Osteoblast (primary cell): ENCODE measurements around the gene GPR83. TPM values are rescaled to one million over a fixed set of nuclear protein-coding genes. Genes with fewer than 3 reads are reported as not detected.

ENCODE experiments used
- DNase-seq: peaks from one replicate; pipeline ENCODE4 v3.0.0; 2011; ENCODE audit warnings: low spot score, mixed read lengths; ENCODE audit not compliant: insufficient read length; ENCODE audit errors: missing footprints
- H2AFZ ChIP-seq: 2 replicates; pipeline ENCODE4 v1.6.0; 2011; ENCODE audit warnings: mild to moderate bottlenecking, low read length
- H3K27ac ChIP-seq: 2 replicates; pipeline ENCODE4 v1.5.1; 2011; ENCODE audit warnings: mild to moderate bottlenecking, low read depth, low read length, moderate library complexity
- H3K27me3 ChIP-seq: 2 replicates; pipeline ENCODE4 v1.6.0; 2012; ENCODE audit warnings: mild to moderate bottlenecking, control low read depth, inconsistent platforms, low read length, moderate library complexity; ENCODE audit not compliant: insufficient read depth
- H3K36me3 ChIP-seq: 2 replicates; pipeline ENCODE4 v1.5.1; 2011; ENCODE audit warnings: mild to moderate bottlenecking, low read length, control low read depth, moderate library complexity; ENCODE audit not compliant: insufficient read depth
- H3K4me1 ChIP-seq: 2 replicates; pipeline ENCODE4 v1.5.1; 2011; ENCODE audit warnings: mild to moderate bottlenecking, low read length, control low read depth, moderate library complexity; ENCODE audit not compliant: insufficient read depth
- H3K4me2 ChIP-seq: 2 replicates; pipeline ENCODE4 v1.6.0; 2011; ENCODE audit warnings: mild to moderate bottlenecking, low read length; ENCODE audit not compliant: insufficient read depth
- H3K4me3 ChIP-seq: fragments of 200-600 bp; sonication (generic); 3 replicates; pipeline ENCODE4 v1.5.1; 2012; ENCODE audit warnings: mild to moderate bottlenecking, low read length, inconsistent platforms; ENCODE audit not compliant: insufficient read depth
- H3K79me2 ChIP-seq: 2 replicates; pipeline ENCODE4 v1.6.0; 2012; ENCODE audit warnings: mild to moderate bottlenecking, low read length, control low read depth, inconsistent platforms; ENCODE audit not compliant: insufficient read depth
- H3K9me3 ChIP-seq: 2 replicates; pipeline ENCODE4 v1.5.1; 2011; ENCODE audit warnings: low read depth, low read length, control low read depth
- H4K20me1 ChIP-seq: 2 replicates; pipeline ENCODE4 v1.6.0; 2012; ENCODE audit warnings: mild to moderate bottlenecking, low read length, control low read depth; ENCODE audit not compliant: insufficient read depth
- total RNA-seq: library from RNA; depleted of rRNA; stranded (reverse); fragments of >200 nt; gene quantifications from 2 replicates; pipeline ENCODE4 v1.2.3, GENCODE V29; 2012
- TF ChIP-seq, protein P1 (sequence below): IDR thresholded peaks from 2 replicates; pipeline ENCODE4 v1.5.1; 2011; ENCODE audit warnings: mild to moderate bottlenecking, low read depth, low read length, moderate library complexity; ENCODE audit errors: extremely low read depth

Gene GPR83
- total RNA-seq: not detected in 2 replicates

DNA sequence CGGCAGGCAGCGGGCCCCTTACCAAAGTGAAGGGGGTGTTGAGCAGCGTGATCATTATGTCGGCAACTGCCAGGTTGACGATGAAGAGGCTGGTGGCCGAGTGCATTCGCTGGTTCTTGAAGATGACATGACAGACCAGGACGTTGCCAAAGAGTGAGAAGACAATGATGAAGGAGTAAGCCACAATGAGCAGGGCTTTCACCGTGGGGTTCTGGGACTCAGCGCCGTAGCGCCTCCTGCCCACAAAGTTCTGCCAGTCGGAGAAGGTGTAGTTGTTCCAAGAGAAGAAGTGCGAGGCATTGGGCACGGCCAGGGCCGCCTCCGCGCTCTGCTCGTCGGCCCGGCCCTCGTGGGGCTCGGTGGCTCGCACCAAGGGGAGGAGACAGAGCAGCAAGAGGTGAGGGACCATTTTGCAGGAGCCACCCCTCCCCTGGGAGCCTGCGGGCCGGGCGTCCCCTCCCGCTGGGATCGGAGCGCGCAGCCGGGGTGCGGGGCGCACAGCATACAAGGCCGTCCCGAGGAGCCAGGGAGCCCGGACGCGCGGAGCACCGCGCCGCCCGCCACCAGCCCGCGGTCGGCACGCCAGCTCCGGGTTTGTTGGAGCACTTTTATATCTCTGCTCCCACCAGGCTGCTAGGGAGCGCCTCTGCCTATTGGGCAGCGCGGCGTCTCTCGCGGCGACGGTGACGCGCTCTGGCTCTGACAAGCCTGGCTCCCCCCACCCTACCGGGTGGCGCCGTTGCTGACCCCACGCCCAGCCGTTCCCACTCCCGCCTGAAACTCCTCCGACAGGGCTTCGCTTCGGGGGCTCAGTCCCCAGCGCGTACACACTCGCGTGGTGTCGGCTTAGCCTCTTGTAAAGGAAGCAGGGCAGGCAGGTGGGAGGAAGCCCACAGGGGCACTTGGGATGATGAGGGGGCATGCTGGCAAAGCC, at the start of gene GPR83:
TSS of gene GPR83 (minus strand) at position 581 of the 934 bp plus-strand sequence. CDS start at position 409, 172 bp downstream.
- DNase-seq: peak; percentile 83
- Histone ChIP-seq H3K27me3 (peaks cover 44% of the 10 kb centered on the region), H3K27ac (no peak within 1 kb of the TSS), H3K4me1 (peaks cover 3% of the 10 kb centered on the region), H3K79me2 (no peaks in the 10 kb centered on the region), H3K9me3 (no peaks in the 10 kb centered on the region), H4K20me1 (no peaks in the 10 kb centered on the region), H3K36me3 (no peaks in the 10 kb centered on the region), H2AFZ (peak within 1 kb of the TSS; percentile 29), H3K4me2 (peak within 1 kb of the TSS; percentile 67), H3K4me3 (peak within 1 kb of the TSS; percentile 55)
- TF ChIP-seq, protein P1, sequence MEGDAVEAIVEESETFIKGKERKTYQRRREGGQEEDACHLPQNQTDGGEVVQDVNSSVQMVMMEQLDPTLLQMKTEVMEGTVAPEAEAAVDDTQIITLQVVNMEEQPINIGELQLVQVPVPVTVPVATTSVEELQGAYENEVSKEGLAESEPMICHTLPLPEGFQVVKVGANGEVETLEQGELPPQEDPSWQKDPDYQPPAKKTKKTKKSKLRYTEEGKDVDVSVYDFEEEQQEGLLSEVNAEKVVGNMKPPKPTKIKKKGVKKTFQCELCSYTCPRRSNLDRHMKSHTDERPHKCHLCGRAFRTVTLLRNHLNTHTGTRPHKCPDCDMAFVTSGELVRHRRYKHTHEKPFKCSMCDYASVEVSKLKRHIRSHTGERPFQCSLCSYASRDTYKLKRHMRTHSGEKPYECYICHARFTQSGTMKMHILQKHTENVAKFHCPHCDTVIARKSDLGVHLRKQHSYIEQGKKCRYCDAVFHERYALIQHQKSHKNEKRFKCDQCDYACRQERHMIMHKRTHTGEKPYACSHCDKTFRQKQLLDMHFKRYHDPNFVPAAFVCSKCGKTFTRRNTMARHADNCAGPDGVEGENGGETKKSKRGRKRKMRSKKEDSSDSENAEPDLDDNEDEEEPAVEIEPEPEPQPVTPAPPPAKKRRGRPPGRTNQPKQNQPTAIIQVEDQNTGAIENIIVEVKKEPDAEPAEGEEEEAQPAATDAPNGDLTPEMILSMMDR: no peak

GRCh38 chr11:94450048-94450447, 48.8 kb upstream of the GPR83 start:
- Histone ChIP-seq H3K27ac (peak overlapping the region; percentile 58), H3K27me3 (no peaks in the 10 kb centered on the region), H2AFZ (no peak overlapping the region), H3K4me1 (peaks cover 13% of the 10 kb centered on the region), H3K79me2 (no peaks in the 10 kb centered on the region), H3K36me3 (no peaks in the 10 kb centered on the region), H3K9me3 (no peaks in the 10 kb centered on the region), H3K4me3 (no peak overlapping the region), H4K20me1 (no peaks in the 10 kb centered on the region), H3K4me2 (peak overlapping the region; percentile 21)
- TF ChIP-seq, protein P1: no peak
- no peak for DNase-seq

DNA sequence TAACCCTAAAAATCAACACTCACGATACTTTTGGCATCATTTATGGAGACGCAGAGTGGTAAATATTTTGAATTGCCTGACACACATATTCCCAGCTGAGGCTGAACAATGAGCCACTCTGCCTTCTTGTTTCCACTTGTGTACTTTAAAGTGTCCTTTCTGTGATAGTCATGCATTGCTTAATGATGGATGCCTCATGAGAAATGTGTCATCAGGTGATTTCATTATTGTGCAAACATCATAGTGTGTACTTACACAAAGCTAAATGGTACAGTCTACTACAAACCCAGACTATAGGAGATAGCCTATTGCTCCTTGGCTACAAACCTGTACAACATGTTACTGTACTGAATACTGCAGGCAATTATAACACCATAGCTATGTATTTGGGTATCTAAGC, 48.2 kb upstream of the GPR83 start:
- TF ChIP-seq, protein P1: no peak
- no peaks in the 10 kb centered on the region for H3K36me3 ChIP-seq
- H2AFZ ChIP-seq: no peak overlapping the region
- peak overlapping the region; percentile 58 for H3K27ac ChIP-seq
- H3K4me3 ChIP-seq: no peak overlapping the region
- peak overlapping the region; percentile 21 for H3K4me2 ChIP-seq
- H3K27me3 ChIP-seq: no peaks in the 10 kb centered on the region
- H3K79me2 ChIP-seq: no peaks in the 10 kb centered on the region
- peaks cover 13% of the 10 kb centered on the region for H3K4me1 ChIP-seq
- H3K9me3 ChIP-seq: no peaks in the 10 kb centered on the region
- H4K20me1 ChIP-seq: no peaks in the 10 kb centered on the region
- peak; percentile 62 for DNase-seq

- no peaks in the 10 kb centered on the region for H3K27me3 ChIP-seq
- H3K4me1 ChIP-seq: peaks cover 13% of the 10 kb centered on the region
- H3K79me2 ChIP-seq: no peaks in the 10 kb centered on the region
- TF ChIP-seq, protein P1: no peak
- H3K9me3 ChIP-seq: no peaks in the 10 kb centered on the region
- peak overlapping the region; percentile 0 for H3K4me2 ChIP-seq
- H3K36me3 ChIP-seq: no peaks in the 10 kb centered on the region
- DNase-seq: no peak
- peak overlapping the region; percentile 31 for H3K27ac ChIP-seq
- H4K20me1 ChIP-seq: no peaks in the 10 kb centered on the region
- H3K4me3 ChIP-seq: no peak overlapping the region
- no peak overlapping the region for H2AFZ ChIP-seq
Measured at GRCh38 chr11:94449029-94449428, 47.8 kb upstream of the GPR83 start.
